Muscle layer of duodenum (tissue), 2 donors: ENCODE measurements around the gene SNORC.
"Not testable (repeated sequence)": the region's sequence is repeated elsewhere in the genome, so short reads cannot be mapped to it uniquely, and the experiment has no call there.

Experiments used
- H3K27ac ChIP-seq: one replicate; pipeline ENCODE4 v1.7.0; 2013; ENCODE audit warnings: mild to moderate bottlenecking, low read length
- H3K27me3 ChIP-seq: one replicate; pipeline ENCODE4 v1.7.0; 2013; ENCODE audit warnings: low read depth, mild to moderate bottlenecking, control low read depth, low read length
- H3K36me3 ChIP-seq, 2 donors: one replicate each; pipeline ENCODE4 v1.7.0; 2013; ENCODE audit warnings: low read length in 2 of 2, control low read depth in 1 of 2, mild to moderate bottlenecking in 1 of 2; ENCODE audit not compliant: insufficient read depth in 2 of 2, control insufficient read depth in 1 of 2
- H3K4me1 ChIP-seq, 2 donors: one replicate each; pipeline ENCODE4 v1.7.0; 2013; ENCODE audit warnings: low read length in 2 of 2, mild to moderate bottlenecking in 2 of 2, control low read depth in 1 of 2, moderate library complexity in 1 of 2; ENCODE audit not compliant: insufficient read depth in 2 of 2, control insufficient read depth in 1 of 2
- H3K4me3 ChIP-seq, 2 donors: one replicate each; pipeline ENCODE4 v1.7.0; 2013; ENCODE audit warnings: low read length in 2 of 2, low read depth in 1 of 2, mild to moderate bottlenecking in 1 of 2
- H3K9me3 ChIP-seq, 2 donors: one replicate each; pipeline ENCODE4 v1.7.0; 2013; ENCODE audit warnings: low read length in 2 of 2, control low read depth in 1 of 2, mild to moderate bottlenecking in 1 of 2; ENCODE audit not compliant: control insufficient read depth in 1 of 2
- donor health status: healthy.

SNORC gene

GRCh38 chr2:232900811-232901735 is 31.0 kb downstream of the SNORC start:
- Histone ChIP-seq H3K27ac (no peak overlapping the region), H3K27me3 (no peaks in the 10 kb centered on the region), H3K4me1 (no peaks in the 10 kb centered on the region), H3K4me3 (no peak overlapping the region), H3K9me3 (no peaks in the 10 kb centered on the region), H3K36me3 (no peaks in the 10 kb centered on the region)

GRCh38 chr2:232901736-232902578 is 31.9 kb downstream of the SNORC start:
- Histone ChIP-seq H3K4me3 (no peak overlapping the region), H3K9me3 (no peaks in the 10 kb centered on the region), H3K4me1 (no peaks in the 10 kb centered on the region), H3K27ac (no peak overlapping the region), H3K36me3 (no peaks in the 10 kb centered on the region), H3K27me3 (no peaks in the 10 kb centered on the region)

GRCh38 chr2:232903989-232904388 is 33.9 kb downstream of the SNORC start:
- Histone ChIP-seq H3K4me3 (no peak overlapping the region), H3K27me3 (no peaks in the 10 kb centered on the region), H3K9me3 (no peaks in the 10 kb centered on the region), H3K36me3 (no peaks in the 10 kb centered on the region), H3K27ac (no peak overlapping the region), H3K4me1 (no peaks in the 10 kb centered on the region)

GRCh38 chr2:232906867-232907717 is 37.0 kb downstream of the SNORC start:
- not testable (repeated sequence) for H3K36me3 ChIP-seq, H3K27ac ChIP-seq, H3K9me3 ChIP-seq, H3K27me3 ChIP-seq, H3K4me3 ChIP-seq, H3K4me1 ChIP-seq

- H3K4me1 ChIP-seq, H3K9me3 ChIP-seq, H3K36me3 ChIP-seq, H3K4me3 ChIP-seq, H3K27ac ChIP-seq, H3K27me3 ChIP-seq: not testable (repeated sequence)
These were observed 37.6 kb downstream of the SNORC start for GRCh38 chr2:232907718-232908085.

GRCh38 chr2:232908695-232909094 is 38.6 kb downstream of the SNORC start:
- Histone ChIP-seq H3K9me3 (peaks cover 0 to 9% of the 10 kb centered on the region in 2 donors), H3K4me3 (no peak overlapping the region), H3K36me3 (no peaks in the 10 kb centered on the region), H3K27me3 (no peaks in the 10 kb centered on the region), H3K27ac (no peak overlapping the region), H3K4me1 (no peaks in the 10 kb centered on the region)

GRCh38 chr2:232910376-232910775 is 40.3 kb downstream of the SNORC start:
- no peak overlapping the region for H3K27ac ChIP-seq
- no peaks in the 10 kb centered on the region for H3K36me3 ChIP-seq
- H3K4me3 ChIP-seq, result no peak overlapping the region
- peaks cover 0 to 9% of the 10 kb centered on the region in 2 donors for H3K9me3 ChIP-seq
- no peaks in the 10 kb centered on the region for H3K27me3 ChIP-seq
- no peaks in the 10 kb centered on the region for H3K4me1 ChIP-seq

- Histone ChIP-seq H3K36me3 (no peaks in the 10 kb centered on the region), H3K27ac (no peak overlapping the region), H3K9me3 (peaks cover 0 to 9% of the 10 kb centered on the region in 2 donors), H3K4me1 (no peaks in the 10 kb centered on the region), H3K27me3 (no peaks in the 10 kb centered on the region), H3K4me3 (no peak overlapping the region)
These were observed 41.7 kb downstream of the SNORC start for GRCh38 chr2:232911712-232912277.

- Histone ChIP-seq H3K36me3 (no peaks in the 10 kb centered on the region), H3K27ac (no peak overlapping the region), H3K27me3 (no peaks in the 10 kb centered on the region), H3K9me3 (peaks cover 0 to 9% of the 10 kb centered on the region in 2 donors), H3K4me3 (no peak overlapping the region), H3K4me1 (no peaks in the 10 kb centered on the region)
These were observed 43.8 kb downstream of the SNORC start for GRCh38 chr2:232913903-232914302.

GRCh38 chr2:232919141-232919540 is 49.1 kb downstream of the SNORC start:
- H3K4me1 ChIP-seq, result no peaks in the 10 kb centered on the region
- H3K4me3 ChIP-seq, result no peak overlapping the region
- H3K9me3 ChIP-seq, result peaks cover 0 to 2% of the 10 kb centered on the region in 2 donors
- H3K27me3 ChIP-seq, result no peaks in the 10 kb centered on the region
- H3K36me3 ChIP-seq, result no peaks in the 10 kb centered on the region
- H3K27ac ChIP-seq, result no peak overlapping the region
